HepG2 (cell line): ENCODE measurements around the gene TBCCD1. TPM values are rescaled to one million over a fixed set of nuclear protein-coding genes. Genes with fewer than 3 reads are reported as not detected.

Source experiments
- DNMT1 ChIP-seq: sonication (generic); formaldehyde crosslinking; IDR thresholded peaks from 2 replicates; pipeline ENCODE4 v1.5.1; 2020; ENCODE audit warnings: mild to moderate bottlenecking, missing genetic modification reagents
- DNMT3B ChIP-seq: conservative IDR thresholded peaks from 2 replicates; pipeline ENCODE4 v1.6.1; 2016; ENCODE audit warnings: missing biosample characterization, control low read depth
- FOXP1 ChIP-seq, 2 experiments: fragments of 450-650 bp in 1 of 2; IDR thresholded peaks; 2 replicates each; pipeline ENCODE4 v1.6.1; 2017 to 2018; ENCODE audit warnings: antibody characterized with exemption in 1 of 2
- GTF3A ChIP-seq: sonication (generic); formaldehyde crosslinking; conservative IDR thresholded peaks from 2 replicates; pipeline ENCODE4 v1.4.0; 2020; ENCODE audit warnings: mild to moderate bottlenecking, missing genetic modification reagents
- HNF1B ChIP-seq: sonication (generic); formaldehyde crosslinking; IDR thresholded peaks from 2 replicates; pipeline ENCODE4 v1.5.1; 2020; ENCODE audit warnings: mild to moderate bottlenecking, moderate library complexity, missing genetic modification reagents
- HNF4A ChIP-seq: sonication (generic); formaldehyde crosslinking; IDR thresholded peaks from 2 replicates; pipeline ENCODE4 v1.4.0; 2020; ENCODE audit warnings: missing genetic modification reagents
- JUN ChIP-seq: sonication (generic); formaldehyde crosslinking; IDR thresholded peaks from 2 replicates; pipeline ENCODE4 v1.4.0; 2020; ENCODE audit warnings: mild to moderate bottlenecking, missing genetic modification reagents
- KLF12 ChIP-seq: sonication (generic); formaldehyde crosslinking; IDR thresholded peaks from 2 replicates; pipeline ENCODE4 v1.4.0; 2020; ENCODE audit warnings: missing genetic modification reagents, borderline replicate concordance
- KMT2B ChIP-seq: IDR thresholded peaks from 2 replicates; pipeline ENCODE4 v1.6.1; 2016; ENCODE audit warnings: missing genetic modification reagents, missing compliant biosample characterization
- LBX2 ChIP-seq: sonication (generic); formaldehyde crosslinking; IDR thresholded peaks from 2 replicates; pipeline ENCODE4 v1.5.0; 2020; ENCODE audit warnings: missing genetic modification reagents, mild to moderate bottlenecking, borderline replicate concordance
- MAFG ChIP-seq: sonication (generic); formaldehyde crosslinking; IDR thresholded peaks from 2 replicates; pipeline ENCODE4 v1.5.1; 2020; ENCODE audit warnings: mild to moderate bottlenecking, missing genetic modification reagents
- MED13 ChIP-seq: sonication (generic); formaldehyde crosslinking; IDR thresholded peaks from 2 replicates; pipeline ENCODE4 v1.5.0; 2020; ENCODE audit warnings: missing genetic modification reagents
- MXD4 ChIP-seq: IDR thresholded peaks from 2 replicates; pipeline ENCODE4 v1.6.1; 2016; ENCODE audit warnings: mild to moderate bottlenecking, missing biosample characterization, missing genetic modification reagents
- NFE2 ChIP-seq: sonication (generic); formaldehyde crosslinking; IDR thresholded peaks from 2 replicates; pipeline ENCODE4 v1.4.0; 2020; ENCODE audit warnings: missing genetic modification reagents
- NFYB ChIP-seq: sonication (generic); formaldehyde crosslinking; IDR thresholded peaks from 2 replicates; pipeline ENCODE4 v1.4.0; 2020; ENCODE audit warnings: missing genetic modification reagents
- PRDM4 ChIP-seq: sonication (generic); formaldehyde crosslinking; IDR thresholded peaks from 2 replicates; pipeline ENCODE4 v1.9.0; 2021; ENCODE audit warnings: missing genetic modification reagents, borderline replicate concordance
- RFX1 ChIP-seq: fragments of 450-650 bp; IDR thresholded peaks from 2 replicates; pipeline ENCODE4 v1.6.1; 2017
- SALL2 ChIP-seq: sonication (generic); formaldehyde crosslinking; IDR thresholded peaks from 2 replicates; pipeline ENCODE4 v1.8.1; 2023; ENCODE audit warnings: mild to moderate bottlenecking, missing genetic modification reagents, inconsistent platforms
- SUZ12 ChIP-seq: fragments of 150-350 bp; IDR thresholded peaks from 2 replicates; pipeline ENCODE4 v1.6.1; 2014; ENCODE audit warnings: low read depth, low read length
- TMF1 ChIP-seq: sonication (generic); formaldehyde crosslinking; IDR thresholded peaks from 2 replicates; pipeline ENCODE4 v1.8.1; 2022; ENCODE audit warnings: low read depth, missing genetic modification reagents
- ZBTB25 ChIP-seq: IDR thresholded peaks from 2 replicates; pipeline ENCODE4 v1.6.1; 2018; ENCODE audit warnings: missing genetic modification reagents
- ZMAT5 ChIP-seq: sonication (generic); formaldehyde crosslinking; IDR thresholded peaks from 2 replicates; pipeline ENCODE4 v1.5.0; 2020; ENCODE audit warnings: mild to moderate bottlenecking, low read depth, missing genetic modification reagents, borderline replicate concordance
- ZNF451 ChIP-seq: sonication (generic); formaldehyde crosslinking; IDR thresholded peaks from 2 replicates; pipeline ENCODE4 v1.5.0; 2020; ENCODE audit warnings: mild to moderate bottlenecking, missing genetic modification reagents
- ZNF543 ChIP-seq: sonication (generic); formaldehyde crosslinking; IDR thresholded peaks from 2 replicates; pipeline ENCODE4 v1.4.0; 2020; ENCODE audit warnings: mild to moderate bottlenecking, missing genetic modification reagents
- ZNF788 ChIP-seq: sonication (generic); formaldehyde crosslinking; IDR thresholded peaks from 2 replicates; pipeline ENCODE4 v1.5.0; 2020; ENCODE audit warnings: mild to moderate bottlenecking, missing genetic modification reagents, borderline replicate concordance
- polyA plus RNA-seq, 8 experiments: library from polyadenylated mRNA; depleted of rRNA in 3 of 8; stranded (reverse) in 7 of 8; unstranded in 1 of 8; fragments of >200 nt; fragmentation: Illumina TruSeq in 4 of 8; extraction: Trizol in 4 of 8; gene quantifications; 2 replicates each; pipeline versions ENCODE4 v1.2.1 to v1.2.3, GENCODE V29; 2011 to 2016; ENCODE audit warnings: low read depth in 4 of 8, missing spikeins in 1 of 8, mixed read lengths in 1 of 8; ENCODE audit not compliant: insufficient read depth in 1 of 8
- total RNA-seq, 5 experiments: library from RNA; depleted of rRNA; stranded (reverse); fragments of >200 nt; fragmentation: Illumina TruSeq; extraction: Trizol; gene quantifications; 2 replicates each; pipeline ENCODE4 v1.2.3, GENCODE V29; 2016; ENCODE audit warnings: low read depth in 1 of 5

The TBCCD1 gene
- total and polyA plus RNA-seq, 2 of the 13 experiments (the other 11 are each of a cell fraction or from before 2014, with no cell fraction given), result 13.6 to 16.2 TPM

GRCh38 chr3:186567072-186567921 is at the start of gene TBCCD1 (continued):
- peak; percentile 74; the same call in 1 of the 2 replicates for TF ChIP-seq JUN (CRISPR knock-in tag)
- no peak for TF ChIP-seq PRDM4
- peak; percentile 67 for TF ChIP-seq KLF12 (CRISPR knock-in tag)
- TF ChIP-seq KMT2B (CRISPR knock-in tag), result peak; percentile 93
- TF ChIP-seq ZNF451 (CRISPR knock-in tag), result peak; percentile 85; the same call in 1 of the 2 replicates
- TF ChIP-seq MAFG, result no peak
- peak; percentile 90; the same call in 1 of the 2 replicates for TF ChIP-seq ZNF788 (CRISPR knock-in tag)
- TF ChIP-seq HNF1B (CRISPR knock-in tag), result peak; percentile 61; the same call in 1 of the 2 replicates
- TF ChIP-seq ZBTB25 (CRISPR knock-in tag), result peak; percentile 66
- TF ChIP-seq NFYB (CRISPR knock-in tag), result peak; percentile 48; the same call in 1 of the 2 replicates
- peak; percentile 61; the same call in 1 of the 2 replicates for TF ChIP-seq ZNF543 (CRISPR knock-in tag)
- TF ChIP-seq HNF4A (CRISPR knock-in tag), result peak; percentile 87
- TF ChIP-seq NFE2 (CRISPR knock-in tag), result no peak
- TF ChIP-seq MXD4, result peak; percentile 62
- TF ChIP-seq GTF3A (CRISPR knock-in tag), result 0 out of 2 replicates have a peak, but pooled peaks have one; percentile 51
- no peak for TF ChIP-seq DNMT1
- TF ChIP-seq FOXP1 (IDR thresholded peaks at IDR 0.05), result no peak
- TF ChIP-seq FOXP1 (CRISPR knock-in tag; IDR thresholded peaks at IDR 0.05), result peak; percentile 15; the same call in 1 of the 2 replicates
- peak; percentile 89 for TF ChIP-seq TMF1 (CRISPR knock-in tag)
- 0 out of 2 replicates have a peak, but pooled peaks have one; percentile 19 for TF ChIP-seq LBX2
- TF ChIP-seq MED13 (CRISPR knock-in tag), result no peak
- TF ChIP-seq DNMT3B (CRISPR knock-in tag), result no peak
- no peak for TF ChIP-seq SUZ12
- TF ChIP-seq ZMAT5 (CRISPR knock-in tag), result no peak
- TF ChIP-seq SALL2 (CRISPR knock-in tag), result peak; percentile 88
- TF ChIP-seq RFX1, result no peak
